ENCODE measurements around the gene KRTAP13-2. TPM values are rescaled to one million over a fixed set of nuclear protein-coding genes. Genes with fewer than 3 reads are reported as not detected.

KRTAP13-2 gene
- total RNA-seq, 1 donor from 2014 or later: not detected

GRCh38 chr21:30382201-30382600 lies 10.1 kb upstream of the KRTAP13-2 start:
- TF ChIP-seq CTCF (IDR thresholded peaks at IDR 0.05; ENCODE audit: unreplicated experiment): no peak
- peaks cover 2% of the 10 kb centered on the region for H3K27me3 Mint-ChIP-seq (ENCODE audit: low read depth)
- no peak for DNase-seq (ENCODE audit: low spot score in 2 of 2, unreplicated experiment in 2 of 2)
- H3K4me3 Mint-ChIP-seq: no peak overlapping the region
- peaks cover 6% of the 10 kb centered on the region for H3K9me3 Mint-ChIP-seq
- H3K4me1 Mint-ChIP-seq: no peaks in the 10 kb centered on the region
- no peak overlapping the region for H3K27ac Mint-ChIP-seq
- no peaks in the 10 kb centered on the region for H3K36me3 Mint-ChIP-seq

GRCh38 chr21:30355906-30356305 lies 16.2 kb downstream of the KRTAP13-2 start:
- Mint-ChIP-seq H3K36me3 (no peaks in the 10 kb centered on the region), H3K4me1 (no peaks in the 10 kb centered on the region), H3K27me3 (ENCODE audit: low read depth) (peaks cover 27% of the 10 kb centered on the region), H3K9me3 (no peaks in the 10 kb centered on the region), H3K4me3 (no peak overlapping the region), H3K27ac (no peak overlapping the region)
- no peak for DNase-seq (ENCODE audit: low spot score in 2 of 2, unreplicated experiment in 2 of 2)
- TF ChIP-seq CTCF (IDR thresholded peaks at IDR 0.05; ENCODE audit: unreplicated experiment): no peak

- no peaks in the 10 kb centered on the region for H3K9me3 Mint-ChIP-seq
- H3K4me3 Mint-ChIP-seq: no peak overlapping the region
- no peak for DNase-seq (ENCODE audit: low spot score in 2 of 2, unreplicated experiment in 2 of 2)
- H3K36me3 Mint-ChIP-seq: no peaks in the 10 kb centered on the region
- H3K4me1 Mint-ChIP-seq: peaks cover 5% of the 10 kb centered on the region
- no peak for TF ChIP-seq CTCF (IDR thresholded peaks at IDR 0.05; ENCODE audit: unreplicated experiment)
- H3K27me3 Mint-ChIP-seq (ENCODE audit: low read depth): peaks cover 22% of the 10 kb centered on the region
- no peak overlapping the region for H3K27ac Mint-ChIP-seq
Observed at GRCh38 chr21:30354308-30355005, 17.6 kb downstream of the KRTAP13-2 start.

- H3K4me1 Mint-ChIP-seq: peaks cover 5% of the 10 kb centered on the region
- peaks cover 19% of the 10 kb centered on the region for H3K27me3 Mint-ChIP-seq (ENCODE audit: low read depth)
- no peaks in the 10 kb centered on the region for H3K9me3 Mint-ChIP-seq
- H3K36me3 Mint-ChIP-seq: no peaks in the 10 kb centered on the region
- no peak for DNase-seq (ENCODE audit: low spot score in 2 of 2, unreplicated experiment in 2 of 2)
- no peak for TF ChIP-seq CTCF (IDR thresholded peaks at IDR 0.05; ENCODE audit: unreplicated experiment)
- H3K4me3 Mint-ChIP-seq: no peak overlapping the region
- no peak overlapping the region for H3K27ac Mint-ChIP-seq
Observed at GRCh38 chr21:30351534-30351933, 20.5 kb downstream of the KRTAP13-2 start.

- H3K27ac Mint-ChIP-seq: no peak overlapping the region
Observed at GRCh38 chr21:30349572-30349971, 22.5 kb downstream of the KRTAP13-2 start.

More at GRCh38 chr21:30349572-30349971, 22.5 kb downstream of the KRTAP13-2 start:
- Mint-ChIP-seq H3K27me3 (ENCODE audit: low read depth) (peaks cover 10% of the 10 kb centered on the region), H3K4me3 (no peak overlapping the region), H3K4me1 (peaks cover 5% of the 10 kb centered on the region), H3K36me3 (no peaks in the 10 kb centered on the region), H3K9me3 (peaks cover 11% of the 10 kb centered on the region)
- TF ChIP-seq CTCF (IDR thresholded peaks at IDR 0.05; ENCODE audit: unreplicated experiment): no peak
- no peak for DNase-seq (ENCODE audit: low spot score in 2 of 2, unreplicated experiment in 2 of 2)

All from mesothelial cell of epicardium (in vitro differentiated cells).